GM12878 (cell line): ENCODE results near the gene MORN4. TPM values are rescaled to one million over a fixed set of nuclear protein-coding genes. Genes with fewer than 3 reads are reported as not detected.

Experiments used
- ATF3 ChIP-seq: IDR thresholded peaks from 2 replicates; pipeline ENCODE4 v1.6.1; 2011; ENCODE audit warnings: low read depth, mild to moderate bottlenecking, low read length, moderate library complexity, borderline replicate concordance; ENCODE audit errors: extremely low read depth
- BHLHE40 ChIP-seq, 2 experiments: fragments of 450-650 bp in 1 of 2; IDR thresholded peaks; 2 replicates each; pipeline ENCODE4 v1.6.1; 2011 to 2017; ENCODE audit warnings: low read depth in 2 of 2, borderline replicate concordance in 1 of 2, improper control_type of control experiment in 1 of 2, low read length in 1 of 2, mild to moderate bottlenecking in 1 of 2
- CBX5 ChIP-seq: sonication (generic); IDR thresholded peaks from 2 replicates; pipeline ENCODE4 v1.6.1; 2016; ENCODE audit warnings: low read depth, moderate library complexity, mild to moderate bottlenecking, inconsistent platforms
- DPF2 ChIP-seq: fragments of 450-650 bp; IDR thresholded peaks from 2 replicates; pipeline ENCODE4 v1.6.1; 2017; ENCODE audit warnings: mild to moderate bottlenecking
- GABPA ChIP-seq: IDR thresholded peaks from 2 replicates; pipeline ENCODE4 v1.6.1; 2014; ENCODE audit warnings: antibody characterized with exemption, low read depth, mild to moderate bottlenecking, inconsistent platforms
- GATAD2B ChIP-seq: fragments of 450-650 bp; conservative IDR thresholded peaks from 2 replicates; pipeline ENCODE4 v1.6.1; 2017; ENCODE audit warnings: low read depth, mild to moderate bottlenecking, moderate library complexity
- IKZF1 ChIP-seq: fragments of 450-650 bp; conservative IDR thresholded peaks from 2 replicates; pipeline ENCODE4 v1.6.1; 2017; ENCODE audit warnings: antibody characterized with exemption, mild to moderate bottlenecking
- NFIC ChIP-seq: IDR thresholded peaks from 2 replicates; pipeline ENCODE4 v1.6.1; 2012; ENCODE audit warnings: low read depth, mild to moderate bottlenecking, inconsistent platforms, low read length, moderate library complexity
- NRF1 ChIP-seq: conservative IDR thresholded peaks from 2 replicates; pipeline ENCODE4 v1.6.1; 2011; ENCODE audit warnings: mild to moderate bottlenecking, low read depth, low read length, improper control_type of control experiment
- PBX3 ChIP-seq: IDR thresholded peaks from 2 replicates; pipeline ENCODE4 v1.6.1; 2011; ENCODE audit warnings: mild to moderate bottlenecking, low read depth, low read length, moderate library complexity; ENCODE audit not compliant: insufficient replicate concordance
- RELA ChIP-seq: fragments of 450-650 bp; IDR thresholded peaks from 2 replicates; pipeline ENCODE4 v1.8.0; 2014; ENCODE audit warnings: borderline replicate concordance; ENCODE audit not compliant: partially characterized antibody
- SIX5 ChIP-seq: IDR thresholded peaks from 2 replicates; pipeline ENCODE4 v1.6.1; 2011; ENCODE audit warnings: mild to moderate bottlenecking, low read depth, low read length, moderate library complexity; ENCODE audit not compliant: severe bottlenecking
- TCF7 ChIP-seq: IDR thresholded peaks from 2 replicates; pipeline ENCODE4 v1.6.1; 2014; ENCODE audit warnings: antibody characterized with exemption, borderline replicate concordance
- ZNF207 ChIP-seq: fragments of 450-650 bp; IDR thresholded peaks from 2 replicates; pipeline ENCODE4 v1.6.1; 2014; ENCODE audit warnings: antibody characterized with exemption, mild to moderate bottlenecking, borderline replicate concordance
- polyA plus RNA-seq, 11 experiments: library from polyadenylated mRNA; depleted of rRNA in 4 of 11; unstranded in 6 of 11; stranded (reverse) in 5 of 11; fragments of >200 nt; fragmentation: Nextera tagmentation in 4 of 11; fragmentation: Illumina TruSeq in 1 of 11; extraction: Ambion mirVana in 4 of 11; extraction: Trizol in 1 of 11; gene quantifications; 1 replicate in 1 of 11; 2 replicates in 10 of 11; pipeline versions ENCODE4 v1.2.1 to v1.2.3, GENCODE V29; 2011 to 2016; ENCODE audit warnings: inconsistent platforms in 2 of 11, missing spikeins in 2 of 11, low read depth in 1 of 11
- total RNA-seq, 4 experiments: library from RNA; depleted of rRNA in 3 of 4; stranded (reverse); fragments of >200 nt in 3 of 4; fragmentation: Illumina TruSeq in 1 of 4; extraction: Trizol in 1 of 4; gene quantifications; 2 replicates each; pipeline versions ENCODE4 v1.2.1 to v1.2.3, GENCODE V29; 2013 to 2021
- TF ChIP-seq, protein P1 (sequence below): fragments of 450-650 bp; IDR thresholded peaks from 2 replicates; pipeline ENCODE4 v1.6.1; 2017; ENCODE audit warnings: mild to moderate bottlenecking, moderate library complexity
- TF ChIP-seq, protein P2 (sequence below): fragments of 450-650 bp; formaldehyde crosslinking; IDR thresholded peaks from 2 replicates; pipeline ENCODE4 v1.5.0; 2022; ENCODE audit warnings: mild to moderate bottlenecking, missing genetic modification characterization

MORN4 gene
- total and polyA plus RNA-seq, 10 of the 15 experiments (the other 5 are each of a cell fraction or from before 2014, with no cell fraction given), result 1.3 to 5.5 (median 2.6) TPM

DNA sequence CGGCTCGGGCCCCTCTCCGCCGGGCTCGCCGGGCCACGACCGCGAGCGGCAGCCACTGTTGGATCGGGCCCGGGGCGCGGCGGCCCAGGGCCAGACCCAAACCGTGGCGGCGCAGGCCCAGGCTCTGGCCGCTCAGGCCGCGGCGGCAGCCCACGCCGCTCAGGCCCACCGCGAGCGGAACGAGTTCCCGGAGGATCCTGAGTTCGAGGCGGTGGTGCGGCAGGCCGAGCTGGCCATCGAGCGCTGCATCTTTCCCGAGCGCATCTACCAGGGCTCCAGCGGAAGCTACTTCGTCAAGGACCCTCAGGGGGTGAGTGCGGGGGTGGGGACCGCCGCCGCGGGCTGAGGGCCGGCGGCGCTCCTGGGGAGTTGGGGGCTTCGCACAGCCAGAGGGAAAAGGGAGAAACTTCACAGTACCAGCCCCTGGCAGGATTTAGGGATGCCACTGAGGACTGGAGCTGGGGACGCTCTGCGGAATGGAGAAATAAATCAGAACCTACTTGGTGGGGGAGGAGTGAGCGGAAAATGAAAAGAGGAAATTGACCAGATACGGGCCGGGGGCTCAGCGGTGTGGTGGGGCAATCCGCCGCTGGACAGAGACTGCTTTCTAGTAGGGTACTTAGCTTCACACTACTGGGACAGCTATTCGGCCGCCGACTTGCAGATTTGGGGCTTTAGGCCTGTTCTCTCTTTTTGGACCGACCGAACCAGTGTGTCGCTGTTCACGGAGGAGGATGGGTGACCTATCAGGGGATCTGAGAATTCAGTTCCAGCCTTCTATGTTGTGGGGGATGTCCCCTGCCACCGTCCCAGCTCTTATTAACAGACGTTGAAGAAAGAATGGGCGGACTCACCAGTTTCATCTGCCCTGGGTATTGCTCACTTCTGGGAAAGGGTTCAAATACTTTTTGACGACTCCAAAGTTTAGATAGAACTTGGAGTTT is 7.8 kb upstream of the MORN4 start (continued):
- TF ChIP-seq RELA (peak; percentile 4), PBX3 (no peak), BHLHE40 (IDR thresholded peaks at IDR 0.05; ENCODE audit: borderline replicate concordance in 1 of 2, low read depth in 2 of 2, low read length in 1 of 2) (no peak; a peak in 1 of 4 replicates), TCF7 (no peak), NRF1 (no peak), CBX5 (no peak), DPF2 (peak; percentile 55), ZNF207 (no peak), GABPA (no peak), NFIC (no peak), ATF3 (no peak), IKZF1 (peak; percentile 82), SIX5 (no peak), GATAD2B (no peak; the same call in 1 of the 2 replicates)
- TF ChIP-seq, protein P1, sequence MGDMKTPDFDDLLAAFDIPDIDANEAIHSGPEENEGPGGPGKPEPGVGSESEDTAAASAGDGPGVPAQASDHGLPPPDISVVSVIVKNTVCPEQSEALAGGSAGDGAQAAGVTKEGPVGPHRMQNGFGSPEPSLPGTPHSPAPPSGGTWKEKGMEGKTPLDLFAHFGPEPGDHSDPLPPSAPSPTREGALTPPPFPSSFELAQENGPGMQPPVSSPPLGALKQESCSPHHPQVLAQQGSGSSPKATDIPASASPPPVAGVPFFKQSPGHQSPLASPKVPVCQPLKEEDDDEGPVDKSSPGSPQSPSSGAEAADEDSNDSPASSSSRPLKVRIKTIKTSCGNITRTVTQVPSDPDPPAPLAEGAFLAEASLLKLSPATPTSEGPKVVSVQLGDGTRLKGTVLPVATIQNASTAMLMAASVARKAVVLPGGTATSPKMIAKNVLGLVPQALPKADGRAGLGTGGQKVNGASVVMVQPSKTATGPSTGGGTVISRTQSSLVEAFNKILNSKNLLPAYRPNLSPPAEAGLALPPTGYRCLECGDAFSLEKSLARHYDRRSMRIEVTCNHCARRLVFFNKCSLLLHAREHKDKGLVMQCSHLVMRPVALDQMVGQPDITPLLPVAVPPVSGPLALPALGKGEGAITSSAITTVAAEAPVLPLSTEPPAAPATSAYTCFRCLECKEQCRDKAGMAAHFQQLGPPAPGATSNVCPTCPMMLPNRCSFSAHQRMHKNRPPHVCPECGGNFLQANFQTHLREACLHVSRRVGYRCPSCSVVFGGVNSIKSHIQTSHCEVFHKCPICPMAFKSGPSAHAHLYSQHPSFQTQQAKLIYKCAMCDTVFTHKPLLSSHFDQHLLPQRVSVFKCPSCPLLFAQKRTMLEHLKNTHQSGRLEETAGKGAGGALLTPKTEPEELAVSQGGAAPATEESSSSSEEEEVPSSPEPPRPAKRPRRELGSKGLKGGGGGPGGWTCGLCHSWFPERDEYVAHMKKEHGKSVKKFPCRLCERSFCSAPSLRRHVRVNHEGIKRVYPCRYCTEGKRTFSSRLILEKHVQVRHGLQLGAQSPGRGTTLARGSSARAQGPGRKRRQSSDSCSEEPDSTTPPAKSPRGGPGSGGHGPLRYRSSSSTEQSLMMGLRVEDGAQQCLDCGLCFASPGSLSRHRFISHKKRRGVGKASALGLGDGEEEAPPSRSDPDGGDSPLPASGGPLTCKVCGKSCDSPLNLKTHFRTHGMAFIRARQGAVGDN, result 0 out of 2 replicates have a peak, but pooled peaks have one; percentile 20
- TF ChIP-seq, protein P2, sequence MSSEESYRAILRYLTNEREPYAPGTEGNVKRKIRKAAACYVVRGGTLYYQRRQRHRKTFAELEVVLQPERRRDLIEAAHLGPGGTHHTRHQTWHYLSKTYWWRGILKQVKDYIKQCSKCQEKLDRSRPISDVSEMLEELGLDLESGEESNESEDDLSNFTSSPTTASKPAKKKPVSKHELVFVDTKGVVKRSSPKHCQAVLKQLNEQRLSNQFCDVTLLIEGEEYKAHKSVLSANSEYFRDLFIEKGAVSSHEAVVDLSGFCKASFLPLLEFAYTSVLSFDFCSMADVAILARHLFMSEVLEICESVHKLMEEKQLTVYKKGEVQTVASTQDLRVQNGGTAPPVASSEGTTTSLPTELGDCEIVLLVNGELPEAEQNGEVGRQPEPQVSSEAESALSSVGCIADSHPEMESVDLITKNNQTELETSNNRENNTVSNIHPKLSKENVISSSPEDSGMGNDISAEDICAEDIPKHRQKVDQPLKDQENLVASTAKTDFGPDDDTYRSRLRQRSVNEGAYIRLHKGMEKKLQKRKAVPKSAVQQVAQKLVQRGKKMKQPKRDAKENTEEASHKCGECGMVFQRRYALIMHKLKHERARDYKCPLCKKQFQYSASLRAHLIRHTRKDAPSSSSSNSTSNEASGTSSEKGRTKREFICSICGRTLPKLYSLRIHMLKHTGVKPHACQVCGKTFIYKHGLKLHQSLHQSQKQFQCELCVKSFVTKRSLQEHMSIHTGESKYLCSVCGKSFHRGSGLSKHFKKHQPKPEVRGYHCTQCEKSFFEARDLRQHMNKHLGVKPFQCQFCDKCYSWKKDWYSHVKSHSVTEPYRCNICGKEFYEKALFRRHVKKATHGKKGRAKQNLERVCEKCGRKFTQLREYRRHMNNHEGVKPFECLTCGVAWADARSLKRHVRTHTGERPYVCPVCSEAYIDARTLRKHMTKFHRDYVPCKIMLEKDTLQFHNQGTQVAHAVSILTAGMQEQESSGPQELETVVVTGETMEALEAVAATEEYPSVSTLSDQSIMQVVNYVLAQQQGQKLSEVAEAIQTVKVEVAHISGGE, result no peak
